ENCODE measurements around the gene GCG. TPM values are rescaled to one million over a fixed set of nuclear protein-coding genes. Genes with fewer than 3 reads are reported as not detected.

The GCG gene
- total and polyA plus RNA-seq, 2 donors (not counting 1 experiment from before 2014, with no cell fraction given), result not detected

- Histone ChIP-seq H3K4me3 (ENCODE audit: control extremely low read depth in 1 of 5, extremely low read depth in 1 of 5, insufficient read depth in 1 of 5, low read depth in 2 of 5, low read length in 4 of 5) (no peak overlapping the region), H3K4me1 (ENCODE audit: control insufficient read depth in 2 of 2, insufficient read depth in 2 of 2, low read length in 2 of 2) (no peaks in the 10 kb centered on the region), H3K9ac (ENCODE audit: low read length) (no peak overlapping the region), H3K4me2 (replicated peaks; ENCODE audit: low read depth, low read length, poor library complexity, severe bottlenecking) (no peak overlapping the region), H3K36me3 (replicated peaks in 1 of 2; ENCODE audit: control extremely low read depth in 1 of 2, control insufficient read depth in 1 of 2, extremely low read depth in 1 of 2, insufficient read depth in 2 of 2, low read length in 1 of 2) (no peaks in the 10 kb centered on the region), H4K20me1 (ENCODE audit: control insufficient read depth, insufficient read depth, low read length, poor library complexity, severe bottlenecking) (no peaks in the 10 kb centered on the region), H3K27ac (ENCODE audit: low read length in 2 of 2) (no peak overlapping the region), H3K27me3 (replicated peaks in 1 of 4; ENCODE audit: control extremely low read depth in 1 of 4, control insufficient read depth in 3 of 4, insufficient read depth in 4 of 4, low read length in 3 of 4) (no peaks in the 10 kb centered on the region), H3K79me2 (ENCODE audit: control insufficient read depth, insufficient read depth, low read length) (no peaks in the 10 kb centered on the region), H3K9me3 (ENCODE audit: control extremely low read depth in 1 of 3, control insufficient read depth in 2 of 3, insufficient read depth in 1 of 3, low read length in 2 of 3) (no peaks in the 10 kb centered on the region), H2AFZ (ENCODE audit: insufficient read depth, low read depth, low read length, poor library complexity, severe bottlenecking) (no peak overlapping the region)
- TF ChIP-seq CTCF (IDR thresholded peaks at IDR 0.05) (no peak), EZH2 (IDR thresholded peaks at IDR 0.05; ENCODE audit: borderline replicate concordance, insufficient read depth, low read depth, low read length, poor library complexity, severe bottlenecking) (no peak)
- Mint-ChIP-seq H3K4me1 (no peaks in the 10 kb centered on the region), H3K27ac (no peak overlapping the region), H3K4me3 (no peak overlapping the region), H3K27me3 (peaks cover 16% of the 10 kb centered on the region), H3K9me3 (ENCODE audit: insufficient read depth) (no peaks in the 10 kb centered on the region)
- ATAC-seq (ENCODE audit: low read depth) (no peak), DNase-seq (no peak)
- ChIA-PET POLR2A (no interaction called here), CTCF (no interaction called here)
- WGBS (ENCODE audit: insufficient coverage), result no CpG with 5 or more reads among the region's 2 CpGs
- intact Hi-C loops (cut with micrococcal nuclease), result no loop called here
Observed at GRCh38 chr2:162184821-162185450, 32.9 kb upstream of the GCG start.

DNA sequence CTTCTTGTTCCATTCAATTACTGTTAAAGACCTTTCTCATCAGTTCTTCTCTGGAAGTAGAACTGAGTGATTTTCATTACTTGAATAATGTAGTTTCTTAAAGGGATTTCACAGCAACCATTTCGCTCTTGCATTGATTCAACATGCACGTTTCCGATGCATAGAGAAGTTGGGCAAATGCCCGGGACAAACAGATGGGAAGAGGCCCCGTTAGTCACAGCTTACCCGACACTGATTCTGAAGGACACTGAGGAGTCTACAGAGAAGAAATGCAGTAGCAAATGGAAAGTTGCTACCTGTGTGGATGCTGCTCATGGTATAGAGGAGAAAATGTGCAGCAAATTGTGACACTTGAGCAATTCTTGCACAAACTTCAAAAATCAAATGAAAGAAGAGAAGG lies 32.3 kb upstream of the GCG start:
- no peak overlapping the region for H2AFZ ChIP-seq (ENCODE audit: insufficient read depth, low read depth, low read length, poor library complexity, severe bottlenecking)
- no peaks in the 10 kb centered on the region for H3K9me3 ChIP-seq (ENCODE audit: control extremely low read depth in 1 of 3, control insufficient read depth in 2 of 3, insufficient read depth in 1 of 3, low read length in 2 of 3)
- DNase-seq (no peak), ATAC-seq (ENCODE audit: low read depth) (no peak)
- Mint-ChIP-seq H3K9me3 (ENCODE audit: insufficient read depth) (no peaks in the 10 kb centered on the region), H3K4me3 (no peak overlapping the region), H3K27me3 (peaks cover 19% of the 10 kb centered on the region), H3K4me1 (no peaks in the 10 kb centered on the region), H3K27ac (no peak overlapping the region)
- H4K20me1 ChIP-seq (ENCODE audit: control insufficient read depth, insufficient read depth, low read length, poor library complexity, severe bottlenecking), result no peaks in the 10 kb centered on the region
- ChIA-PET CTCF (no interaction called here), POLR2A (no interaction called here)
- H3K4me1 ChIP-seq (ENCODE audit: control insufficient read depth in 2 of 2, insufficient read depth in 2 of 2, low read length in 2 of 2), result no peaks in the 10 kb centered on the region
- intact Hi-C loops (cut with micrococcal nuclease), result no loop called here
- H3K36me3 ChIP-seq (replicated peaks in 1 of 2; ENCODE audit: control extremely low read depth in 1 of 2, control insufficient read depth in 1 of 2, extremely low read depth in 1 of 2, insufficient read depth in 2 of 2, low read length in 1 of 2), result no peaks in the 10 kb centered on the region
- no peak overlapping the region for H3K4me2 ChIP-seq (replicated peaks; ENCODE audit: low read depth, low read length, poor library complexity, severe bottlenecking)
- H3K27ac ChIP-seq (ENCODE audit: low read length in 2 of 2), result no peak overlapping the region
- no peaks in the 10 kb centered on the region for H3K79me2 ChIP-seq (ENCODE audit: control insufficient read depth, insufficient read depth, low read length)
- WGBS (ENCODE audit: insufficient coverage), result 95% methylated on average over 6 of the region's 6 CpGs
- no peak overlapping the region for H3K4me3 ChIP-seq (ENCODE audit: control extremely low read depth in 1 of 5, extremely low read depth in 1 of 5, insufficient read depth in 1 of 5, low read depth in 2 of 5, low read length in 4 of 5)
- H3K27me3 ChIP-seq (replicated peaks in 1 of 4; ENCODE audit: control extremely low read depth in 1 of 4, control insufficient read depth in 3 of 4, insufficient read depth in 4 of 4, low read length in 3 of 4), result no peaks in the 10 kb centered on the region
- TF ChIP-seq CTCF (IDR thresholded peaks at IDR 0.05) (no peak), EZH2 (IDR thresholded peaks at IDR 0.05; ENCODE audit: borderline replicate concordance, insufficient read depth, low read depth, low read length, poor library complexity, severe bottlenecking) (no peak)
- no peak overlapping the region for H3K9ac ChIP-seq (ENCODE audit: low read length)

All from B cell (primary cell).